HG02623 (cell line): ENCODE measurements around the gene PAPSS1.
"Not testable (repeated sequence)": the region's sequence is repeated elsewhere in the genome, so short reads cannot be mapped to it uniquely, and the experiment has no call there.

ENCODE experiments used
- ATAC-seq: cut with Tn5 transposase; IDR thresholded peaks from one replicate; pipeline ENCODE4 v1.9.1; 2021; ENCODE audit warnings: moderate library complexity; ENCODE audit not compliant: unreplicated experiment

PAPSS1 gene

DNA sequence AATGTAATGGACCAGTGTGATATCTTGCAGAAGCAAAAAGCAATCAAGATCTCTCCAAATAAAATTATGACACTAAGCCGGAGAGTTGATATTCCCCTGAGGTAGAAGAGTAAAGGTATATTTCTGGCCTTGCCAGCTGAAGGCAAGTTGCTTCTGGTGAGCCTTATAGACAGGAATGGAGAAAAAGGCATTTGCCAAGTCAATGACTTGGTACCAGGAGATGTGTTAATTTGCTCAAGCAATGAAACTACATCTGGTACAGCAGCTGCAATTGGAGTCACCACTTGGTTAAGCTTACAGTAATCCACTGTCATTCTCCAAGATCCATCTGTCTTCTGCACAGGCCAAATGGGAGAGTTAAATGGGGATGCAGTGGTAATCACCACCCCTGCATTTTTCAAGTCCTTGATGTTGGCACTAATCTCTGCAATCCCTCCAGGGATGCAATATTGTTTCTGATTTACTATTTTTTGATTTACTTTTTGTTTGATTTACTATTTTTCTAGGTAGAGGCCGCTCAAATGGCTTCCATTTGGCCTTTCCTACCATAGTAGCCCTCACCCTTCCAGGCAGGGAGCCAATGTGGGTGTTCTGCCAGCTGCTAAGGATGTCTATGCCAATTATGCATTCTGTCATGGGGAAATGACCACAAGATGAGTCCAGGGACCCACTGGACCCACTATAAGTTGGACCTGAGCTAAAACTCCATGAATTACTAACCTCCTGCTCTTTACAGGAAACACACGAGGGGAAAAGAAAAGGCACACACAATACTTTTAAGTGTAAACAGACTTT lies 6.3 kb upstream of the PAPSS1 start:
- ATAC-seq, result not testable (repeated sequence)

DNA sequence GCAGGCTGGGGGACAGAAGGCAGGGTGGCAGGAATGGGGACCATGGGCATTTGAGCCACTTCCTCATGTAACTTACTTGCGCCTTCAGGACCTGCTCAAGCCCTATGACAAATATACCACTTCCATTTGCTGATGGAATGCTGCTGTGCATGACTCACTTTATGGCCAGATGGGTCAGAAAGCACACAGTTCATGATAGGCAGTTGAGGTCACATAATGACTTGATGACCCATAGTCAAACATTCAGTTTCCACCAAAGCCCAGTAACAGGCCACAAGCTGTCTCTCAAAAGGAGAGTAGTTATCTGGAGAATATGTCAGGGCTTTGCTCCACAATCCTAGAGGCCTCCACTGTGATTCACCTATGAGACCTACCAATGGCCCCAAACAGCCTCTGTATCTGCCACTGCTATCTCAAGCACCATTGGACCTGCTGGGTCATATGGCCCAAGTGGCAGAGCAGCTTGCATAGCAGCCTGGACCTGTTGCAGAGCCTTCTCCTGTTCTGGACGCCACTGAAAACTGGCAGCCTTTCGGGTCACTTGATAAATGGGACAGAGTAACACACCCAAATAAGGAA lies 5.3 kb upstream of the PAPSS1 start:
- ATAC-seq, result no peak

DNA sequence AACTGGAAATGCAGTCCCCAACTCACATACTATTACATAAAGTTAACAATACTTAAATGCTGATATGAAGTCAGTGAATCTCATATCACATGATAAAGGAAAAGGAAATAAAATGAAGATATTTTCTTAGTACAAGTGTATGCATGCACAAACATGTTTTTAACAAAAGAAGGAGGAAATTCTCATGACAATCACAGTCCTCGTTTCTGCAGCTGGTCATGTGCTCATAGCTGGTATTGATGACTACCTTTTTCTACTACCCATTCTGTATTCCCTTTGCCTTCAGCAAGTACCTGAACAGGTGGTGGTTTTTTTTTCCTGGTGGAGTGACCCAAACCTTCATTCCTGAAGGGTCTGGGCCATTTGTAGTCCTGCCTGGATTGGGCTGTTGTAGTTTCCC lies 3.3 kb upstream of the PAPSS1 start:
- ATAC-seq, result not testable (repeated sequence)

DNA sequence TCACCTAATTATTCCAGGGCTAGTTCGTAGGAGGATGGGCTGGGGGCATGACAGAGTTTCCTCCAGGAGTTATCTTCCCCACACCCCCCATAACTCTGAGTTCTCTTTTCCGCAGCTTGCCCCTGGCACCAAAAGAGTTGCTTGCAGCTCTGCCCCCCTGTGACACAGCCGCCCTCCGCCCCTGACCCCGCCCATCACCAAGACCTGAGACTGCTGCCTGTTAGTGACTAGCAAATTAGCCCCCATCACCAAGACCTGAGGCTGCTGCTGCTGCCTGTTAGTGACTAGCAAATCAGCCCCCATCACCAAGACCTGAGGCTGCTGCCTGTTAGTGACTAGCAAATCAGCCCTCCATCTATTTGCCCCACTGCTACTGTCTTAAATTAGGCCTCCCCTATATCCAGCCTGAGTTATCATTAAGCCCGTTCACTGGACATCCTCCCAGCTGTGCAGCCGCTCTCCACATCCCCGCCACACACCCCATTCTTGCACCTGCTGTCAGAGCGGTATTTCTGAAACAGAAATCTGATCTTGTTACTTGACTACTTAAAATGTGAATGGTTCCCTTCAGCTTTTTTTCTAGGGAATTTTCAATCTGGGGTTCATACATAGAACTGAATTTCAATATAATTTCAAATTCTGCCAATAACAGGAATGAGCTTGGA lies 1.5 kb upstream of the PAPSS1 start:
- no peak for ATAC-seq

DNA sequence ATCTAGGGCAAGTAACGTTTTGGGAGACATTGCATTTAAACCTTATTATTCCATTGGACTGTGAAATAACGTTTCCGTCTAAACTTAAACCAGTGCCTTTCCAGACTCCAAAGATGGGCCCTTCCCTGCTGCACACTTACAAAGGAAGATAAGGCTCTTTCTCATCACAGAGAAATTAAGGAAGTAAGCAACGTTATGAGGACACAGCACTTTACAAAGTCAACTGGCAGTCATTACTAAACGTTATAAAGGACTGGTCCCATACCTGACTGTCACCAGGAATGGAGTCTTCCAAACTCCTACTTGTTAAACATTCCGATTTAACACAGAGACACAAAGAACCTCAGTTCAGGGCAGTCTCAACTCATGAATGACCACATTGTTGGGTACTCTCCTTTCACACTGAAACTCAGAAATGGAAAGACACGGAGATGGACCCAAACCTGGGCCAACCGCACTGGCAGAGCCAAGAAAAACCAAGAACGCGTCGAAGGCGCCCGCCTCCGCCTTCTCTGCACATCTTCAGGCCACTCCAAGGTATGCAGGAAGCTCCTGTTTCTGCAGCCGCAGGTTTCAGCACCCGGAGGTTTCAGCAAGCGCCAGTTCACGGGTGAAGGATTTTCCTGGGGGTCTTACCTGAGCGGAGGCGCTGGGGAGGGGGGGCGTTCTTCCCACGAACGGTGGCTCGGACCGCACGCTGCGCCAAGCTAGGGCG lies 670 bp downstream of the PAPSS1 start:
- peak; percentile 5 for ATAC-seq

DNA sequence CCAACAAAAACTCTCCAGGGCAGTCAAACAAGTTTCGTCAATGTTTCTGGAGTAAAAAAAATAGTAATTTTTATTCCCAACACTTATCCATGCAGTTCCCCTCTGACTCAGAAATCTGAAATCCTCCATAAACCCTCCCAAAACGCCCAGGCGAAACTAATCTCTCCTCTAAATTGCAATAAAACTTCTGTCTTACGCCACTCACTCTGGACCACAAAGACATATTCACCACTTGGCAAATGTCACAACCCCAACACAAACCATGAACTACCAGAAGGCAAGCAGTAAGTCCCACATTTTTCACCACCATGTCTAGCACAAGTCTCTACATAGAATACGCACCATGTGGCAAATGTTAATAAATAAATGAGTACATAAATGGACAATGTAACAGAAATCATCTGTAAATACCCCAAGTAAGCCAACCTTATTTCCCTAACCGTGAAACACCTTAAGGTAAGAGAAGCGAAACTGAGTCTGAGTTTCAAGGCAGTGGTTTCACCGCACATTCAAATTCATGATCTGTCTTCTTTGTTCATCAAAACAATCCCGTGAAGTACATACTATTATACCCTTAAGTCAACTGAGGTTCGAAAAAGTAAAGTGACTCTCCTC lies 1.6 kb downstream of the PAPSS1 start:
- ATAC-seq, result peak; percentile 26

DNA sequence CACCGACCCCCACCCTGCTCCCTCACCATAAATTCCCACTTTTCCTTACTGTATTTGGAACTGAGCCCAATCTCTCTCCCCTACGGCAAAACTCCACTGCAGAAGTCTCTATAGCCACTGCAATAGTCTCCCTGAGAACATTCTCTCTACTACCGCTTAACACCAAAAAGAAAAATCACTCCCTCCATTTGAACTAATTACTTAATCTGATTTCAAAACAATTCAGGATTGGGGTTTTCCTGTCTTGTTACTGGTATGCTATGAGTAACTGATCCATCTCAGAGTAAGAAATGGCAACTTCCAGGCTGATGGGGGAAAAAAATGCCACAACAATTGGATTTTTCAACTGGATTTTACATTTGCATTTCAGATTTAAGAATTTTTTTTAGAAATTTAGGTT lies 5.8 kb downstream of the PAPSS1 start:
- ATAC-seq, result no peak

DNA sequence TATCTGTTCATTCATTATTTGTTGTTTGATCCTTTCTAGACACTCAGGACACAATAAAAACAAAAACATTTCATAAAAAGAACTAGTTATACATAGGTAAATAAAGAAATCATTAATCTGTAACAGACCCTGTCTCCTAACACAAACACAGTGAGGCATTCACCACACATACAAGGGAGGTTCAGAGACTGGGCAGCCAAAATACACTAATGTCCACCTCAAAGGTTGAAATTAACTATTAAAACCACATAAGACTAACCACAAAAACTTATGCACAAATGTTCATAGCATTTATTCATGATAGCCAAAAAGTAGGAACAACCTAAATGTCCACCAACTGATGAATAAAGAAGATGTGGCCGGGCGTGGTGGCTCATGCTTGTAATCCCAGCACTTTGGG lies 7.8 kb downstream of the PAPSS1 start:
- ATAC-seq, result no peak

DNA sequence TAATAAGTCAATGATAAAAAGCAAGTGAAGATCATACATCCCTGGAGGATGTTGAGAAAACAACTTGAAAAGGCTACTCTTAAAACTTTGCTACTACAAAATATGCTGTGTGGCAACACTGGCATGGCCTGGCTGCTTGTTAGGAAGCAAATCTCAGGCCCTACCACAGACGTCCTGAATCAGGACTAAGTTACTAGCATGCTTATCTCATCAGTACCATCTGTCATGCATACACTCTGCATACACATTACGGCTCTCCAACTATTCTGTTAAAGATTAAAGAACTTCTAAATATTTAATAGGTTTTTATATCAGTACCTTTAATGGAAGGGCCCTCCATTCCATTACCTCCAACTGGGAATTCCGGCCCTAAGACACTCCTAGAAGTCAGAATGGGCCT lies 8.2 kb downstream of the PAPSS1 start:
- ATAC-seq, result no peak

DNA sequence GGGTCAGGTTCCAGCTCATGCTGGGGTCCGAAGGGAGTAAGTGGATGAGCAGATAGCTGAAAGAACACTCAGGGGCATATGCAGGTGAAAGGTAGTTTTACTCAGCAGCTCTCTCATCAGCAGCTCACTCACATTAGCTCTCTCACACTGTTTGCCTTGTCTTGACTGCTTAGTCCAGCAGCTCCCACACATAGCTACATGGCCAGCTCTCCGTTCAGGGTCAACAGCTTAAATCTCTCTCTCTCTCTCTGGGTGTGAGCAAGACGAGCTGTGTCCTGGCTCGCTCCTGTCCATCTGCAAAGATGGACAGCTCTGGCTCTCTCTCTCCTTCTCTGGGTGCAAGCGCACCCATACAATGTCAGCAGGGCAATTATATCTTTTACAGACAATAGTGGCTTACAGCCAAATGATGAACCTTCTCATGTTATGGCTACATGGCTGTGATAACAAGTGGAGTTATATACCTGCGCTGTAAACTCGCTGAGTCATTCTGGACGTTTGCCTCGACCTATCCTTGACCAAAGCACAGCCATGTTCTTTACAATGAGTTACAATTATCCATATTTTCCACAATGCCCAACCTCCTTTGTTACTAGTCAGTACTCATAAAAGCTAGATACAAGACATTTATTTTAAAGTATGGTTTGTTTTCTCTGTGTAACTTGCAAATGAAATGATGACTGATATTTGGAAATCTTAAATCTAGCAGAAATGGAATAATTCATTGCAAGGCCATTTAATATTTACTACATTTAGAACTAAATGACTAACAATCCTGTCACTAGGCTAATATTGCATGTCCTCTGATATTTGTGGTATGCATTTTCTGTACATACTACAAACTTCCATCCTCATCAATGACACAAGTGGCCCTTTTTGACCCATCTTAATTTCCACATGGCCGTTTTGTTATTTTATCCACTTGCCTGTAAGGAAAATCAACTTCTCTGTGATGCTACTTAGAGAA lies 9.3 kb downstream of the PAPSS1 start:
- no peak for ATAC-seq

DNA sequence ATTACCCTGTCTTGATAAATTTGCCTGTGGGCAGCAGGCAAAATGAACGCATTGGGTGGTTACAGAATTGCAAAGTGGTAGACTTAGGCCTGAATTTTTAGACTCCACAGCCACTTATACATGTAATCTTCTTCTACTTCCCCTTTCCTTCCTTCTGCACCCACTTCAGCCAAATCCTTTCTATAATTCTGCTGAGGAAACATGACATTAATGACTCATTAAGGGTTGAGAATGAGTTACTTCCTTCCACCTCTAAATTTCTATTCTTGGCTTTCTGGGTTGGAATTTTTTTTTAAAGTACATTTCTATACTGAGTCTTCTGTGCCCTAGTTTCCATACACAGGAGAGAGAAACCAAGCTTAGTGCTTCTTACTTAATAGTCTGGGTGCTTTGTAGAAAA lies 10.1 kb downstream of the PAPSS1 start:
- peak; percentile 44 for ATAC-seq

DNA sequence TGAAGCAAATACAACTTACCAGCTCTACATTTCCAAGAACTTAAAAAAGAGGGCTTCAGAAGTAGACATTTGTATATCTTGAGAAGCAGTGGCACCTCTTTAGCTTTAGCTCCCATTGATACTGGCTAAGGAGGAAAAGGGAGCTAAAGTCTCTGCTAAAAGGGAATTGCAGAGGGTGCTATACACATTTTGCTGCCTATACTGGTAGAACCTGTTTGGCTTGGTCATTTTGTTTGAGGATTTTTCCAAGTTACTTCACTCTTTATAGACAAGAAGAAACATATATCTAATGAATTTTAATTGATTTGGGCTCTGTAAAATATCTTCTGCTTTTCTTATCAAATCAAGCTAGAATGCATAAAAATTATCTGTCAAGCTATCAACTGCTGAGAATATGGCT lies 11.8 kb downstream of the PAPSS1 start:
- ATAC-seq, result no peak

DNA sequence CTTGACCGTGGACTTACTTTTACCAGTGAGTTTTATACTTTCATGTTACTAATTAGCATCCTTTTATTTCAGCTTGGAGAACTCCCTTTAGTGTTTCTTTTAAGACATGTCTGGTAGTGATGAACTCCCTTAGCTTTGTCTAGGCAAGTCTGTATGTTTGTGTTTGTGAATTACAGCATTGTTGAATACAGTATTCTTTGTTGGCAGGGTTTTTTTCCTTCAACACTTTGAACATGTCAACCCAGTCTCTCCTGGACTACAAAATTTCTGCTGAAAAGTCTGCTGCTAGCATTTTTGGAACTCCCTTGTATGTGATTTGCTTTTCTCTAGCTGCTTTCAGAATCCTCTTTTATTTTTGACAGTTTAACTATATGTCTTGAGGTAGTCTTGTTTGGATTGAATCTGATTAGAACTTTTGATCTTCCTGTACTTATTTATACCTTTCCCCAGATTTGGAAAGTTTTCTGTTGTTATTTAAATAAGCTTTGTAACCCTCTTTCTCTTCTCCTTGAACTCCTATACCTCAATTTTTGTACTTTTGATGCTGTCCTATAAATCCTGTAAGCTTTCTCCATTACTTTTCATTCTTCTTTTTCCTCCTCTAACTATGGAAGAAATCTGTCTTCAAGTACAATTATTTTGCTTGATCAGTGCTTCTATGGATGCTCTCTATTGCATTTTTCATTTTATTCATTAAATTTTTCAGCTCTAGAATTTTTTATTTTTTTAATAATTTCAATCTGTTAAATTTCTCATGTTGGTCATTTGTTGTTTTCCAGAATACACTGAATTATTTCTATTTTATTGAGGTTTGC lies 14.1 kb downstream of the PAPSS1 start:
- no peak for ATAC-seq

DNA sequence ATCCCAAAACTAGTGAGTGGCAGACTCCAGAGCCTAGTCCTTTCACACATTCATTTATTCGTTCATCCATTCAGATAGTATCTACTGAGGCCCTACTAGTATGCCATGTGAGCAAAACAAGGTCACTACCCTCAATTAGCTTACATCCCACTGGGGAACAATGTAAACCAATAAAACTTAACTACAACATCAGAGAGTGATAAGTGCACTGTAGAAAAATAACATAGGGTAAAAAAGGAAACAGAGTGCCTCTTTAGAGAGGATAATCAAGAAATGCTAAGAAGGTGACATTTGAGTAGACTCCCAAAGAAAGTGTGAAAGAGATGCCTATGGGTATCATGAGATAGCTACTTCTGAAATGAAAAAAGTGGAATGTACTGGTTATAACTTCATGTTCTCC lies 18.5 kb downstream of the PAPSS1 start:
- no peak for ATAC-seq

DNA sequence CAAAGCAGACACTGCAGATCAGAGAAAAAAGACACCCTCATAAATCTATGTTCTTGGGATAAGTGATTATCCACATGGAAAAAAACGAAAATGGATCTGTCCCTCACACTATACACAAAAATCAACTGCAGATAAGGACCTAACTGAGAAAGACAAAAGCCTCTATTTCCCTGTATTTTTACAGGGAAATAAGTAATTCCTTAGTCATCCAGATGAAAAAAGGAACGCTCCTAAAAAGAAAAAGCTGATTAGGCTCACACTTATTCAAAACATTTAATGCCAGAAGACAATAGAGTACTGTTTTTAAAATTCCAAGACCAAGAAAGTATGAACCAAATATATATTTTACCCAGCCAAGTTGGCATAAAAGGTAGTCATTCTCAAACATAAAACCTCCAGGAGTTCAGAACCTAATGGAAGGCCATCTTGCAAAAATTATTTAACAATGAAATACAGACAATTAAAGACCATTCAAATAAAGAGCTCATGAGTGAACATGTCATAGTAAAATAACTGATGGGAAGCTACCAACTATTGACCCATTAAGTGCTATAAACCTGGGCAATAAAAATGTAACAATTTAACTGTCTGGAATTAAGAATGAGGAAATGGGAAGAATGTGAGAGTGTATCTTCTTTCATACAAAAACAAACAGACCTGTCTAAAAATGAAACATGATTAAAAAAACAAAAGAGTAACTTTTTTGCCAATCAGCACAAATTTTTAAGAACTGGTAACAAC lies 20.4 kb downstream of the PAPSS1 start:
- ATAC-seq, result no peak

DNA sequence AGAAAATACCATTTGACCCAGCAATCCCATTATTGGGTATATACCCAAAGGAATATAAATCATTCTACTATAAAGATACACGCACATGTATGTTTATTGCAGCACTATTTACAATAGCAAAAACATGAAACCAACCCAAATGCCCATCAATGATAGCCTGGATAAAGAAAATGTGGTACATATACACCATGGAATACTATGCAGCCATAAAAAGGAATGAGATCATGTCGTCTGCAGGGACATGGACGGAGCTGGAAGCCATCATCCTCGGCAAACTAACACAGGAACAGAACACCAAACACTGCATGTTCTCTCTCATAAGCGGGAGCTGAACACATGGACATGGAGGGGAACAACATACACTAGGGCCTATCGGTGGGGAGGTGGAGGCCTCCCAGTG lies 23.8 kb downstream of the PAPSS1 start:
- ATAC-seq, result not testable (repeated sequence)

DNA sequence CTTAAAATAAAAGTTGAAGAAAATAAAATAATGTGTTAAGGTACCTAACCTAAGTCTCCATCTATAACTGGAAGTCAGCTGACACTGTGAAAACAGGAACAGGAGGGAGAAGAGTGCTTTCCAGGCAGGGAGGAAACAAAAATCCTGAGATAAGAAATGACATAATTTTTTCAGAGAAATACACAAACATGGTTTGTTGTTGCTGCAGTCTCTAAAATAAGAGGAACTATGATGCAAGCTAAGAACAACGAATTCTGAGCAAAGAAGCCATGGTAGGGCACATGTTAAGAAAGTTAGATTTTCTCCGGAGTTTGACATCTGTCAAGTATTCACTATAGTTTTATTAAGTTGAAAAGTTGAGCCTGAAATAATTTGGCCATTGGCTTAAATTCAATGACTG lies 26.9 kb downstream of the PAPSS1 start:
- no peak for ATAC-seq

DNA sequence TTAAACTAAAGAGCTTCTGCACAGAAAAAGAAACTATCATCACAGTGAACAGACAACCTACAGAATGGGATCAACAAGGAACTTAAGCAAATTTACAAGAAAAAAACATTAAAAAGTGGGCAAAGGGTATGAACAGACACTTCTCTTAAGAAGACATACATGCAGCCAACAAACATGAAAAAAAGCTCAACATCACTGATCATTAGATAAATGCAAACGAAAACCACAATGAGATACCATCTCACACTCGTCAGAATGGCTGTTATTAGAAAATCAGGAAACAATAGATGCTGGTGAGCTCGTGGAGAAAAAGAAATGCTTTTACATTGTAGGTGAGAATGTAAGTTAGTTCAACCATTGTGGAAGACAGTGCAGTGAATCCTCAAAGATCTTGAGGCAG lies 27.8 kb downstream of the PAPSS1 start:
- no peak for ATAC-seq

DNA sequence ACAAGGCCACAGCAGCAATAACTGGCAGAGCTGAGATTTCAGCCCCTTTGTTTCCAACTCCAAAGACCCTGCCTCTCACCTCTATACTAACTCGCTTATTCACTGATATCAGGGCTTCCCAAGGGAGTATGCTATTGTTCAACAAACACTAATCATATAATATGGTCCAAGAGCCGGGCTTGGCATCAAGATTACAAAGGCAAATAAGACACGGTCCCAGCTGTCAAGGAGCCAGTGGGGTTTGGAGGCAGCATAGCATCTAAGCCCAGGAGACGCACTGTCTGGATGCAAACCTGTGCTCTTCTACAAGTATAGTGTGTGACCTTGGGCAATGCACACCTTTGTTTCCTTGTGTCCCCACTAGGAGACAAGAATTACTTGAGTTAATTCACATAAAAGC lies 28.7 kb downstream of the PAPSS1 start:
- ATAC-seq, result no peak
